ENCODE data around the gene DLG3. TPM values are rescaled to one million over a fixed set of nuclear protein-coding genes. Genes with fewer than 3 reads are reported as not detected.
A peak's percentile ranks its signal among the peaks of the same experiment; 100 is the strongest.

The DLG3 gene
- total RNA-seq, 1 experiment from 2014 or later = 71.2 TPM

DNA sequence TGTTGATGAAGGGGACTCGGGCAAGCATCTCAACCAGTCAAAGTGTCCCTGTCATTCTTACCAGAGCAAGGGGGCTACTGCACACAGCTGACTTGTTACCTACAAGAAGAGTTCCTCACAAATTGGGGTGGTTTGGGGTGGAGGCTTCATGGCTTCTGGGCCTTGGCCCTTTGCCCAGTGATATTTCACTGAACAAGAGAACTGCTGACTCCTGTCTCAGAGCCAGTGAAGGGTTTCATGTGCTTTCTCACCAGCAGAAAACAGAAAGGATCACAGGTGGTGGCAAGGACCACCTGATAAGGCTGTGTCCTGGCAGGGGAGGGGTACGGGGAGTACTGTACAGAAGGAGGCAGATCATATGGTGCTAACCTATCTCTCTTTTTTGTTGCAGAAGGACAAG is 53.5 kb downstream of the DLG3 start:
- Histone ChIP-seq H4K8ac (replicated peaks; ENCODE audit: insufficient read length, low read depth, low read length) (no peak overlapping the region), H3T11ph (ENCODE audit: low read length) (no peak overlapping the region), H2AFZ (ENCODE audit: low read length) (no peak overlapping the region), H3K23ac (ENCODE audit: insufficient read length, low read depth, low read length) (no peak overlapping the region), H2BK15ac (ENCODE audit: low read depth, low read length) (no peak overlapping the region), H3K56ac (ENCODE audit: insufficient read length, low read depth, low read length) (no peak overlapping the region), H2BK12ac (ENCODE audit: insufficient read length, low read depth, low read length) (no peak overlapping the region), H3K23me2 (ENCODE audit: insufficient read length, low read depth, low read length, poor library complexity, severe bottlenecking) (no peaks in the 10 kb centered on the region), H3K14ac (ENCODE audit: insufficient read depth, low read length) (no peak overlapping the region), H3K9me3 (ENCODE audit: control insufficient read depth, low read depth, low read length) (peaks cover 46% of the 10 kb centered on the region), H4K20me1 (ENCODE audit: control insufficient read depth, insufficient read depth, insufficient read length) (no peaks in the 10 kb centered on the region), H3K27me3 (ENCODE audit: insufficient read depth, low read length) (no peaks in the 10 kb centered on the region), H2BK120ac (ENCODE audit: low read depth, low read length, poor library complexity, severe bottlenecking) (no peak overlapping the region), H3K9ac (ENCODE audit: extremely low read depth, insufficient read length, low read length) (no peak overlapping the region), H3K18ac (ENCODE audit: insufficient read length, low read depth, low read length) (no peak overlapping the region), H2AK5ac (ENCODE audit: insufficient read length, low read length) (no peak overlapping the region), H2BK5ac (ENCODE audit: insufficient read length, low read length) (no peak overlapping the region), H4K5ac (ENCODE audit: insufficient read length, low read depth, low read length) (no peak overlapping the region), H3K79me2 (ENCODE audit: insufficient read depth, low read length) (no peaks in the 10 kb centered on the region), H3K27ac (ENCODE audit: insufficient read length, low read depth, low read length) (no peak overlapping the region), H3K79me1 (ENCODE audit: insufficient read depth, low read depth, low read length, poor library complexity, severe bottlenecking) (no peaks in the 10 kb centered on the region), H2BK20ac (ENCODE audit: low read depth, low read length, poor library complexity, severe bottlenecking) (no peak overlapping the region), H3K4ac (ENCODE audit: low read depth, low read length) (no peak overlapping the region), H3K4me1 (ENCODE audit: insufficient read depth, low read length) (no peaks in the 10 kb centered on the region), H3K4me2 (ENCODE audit: insufficient read depth, insufficient read length, low read length) (no peak overlapping the region), H4K91ac (ENCODE audit: insufficient read length, low read depth, low read length) (no peak overlapping the region)
- no peak for DNase-seq
- TF ChIP-seq, protein P1, sequence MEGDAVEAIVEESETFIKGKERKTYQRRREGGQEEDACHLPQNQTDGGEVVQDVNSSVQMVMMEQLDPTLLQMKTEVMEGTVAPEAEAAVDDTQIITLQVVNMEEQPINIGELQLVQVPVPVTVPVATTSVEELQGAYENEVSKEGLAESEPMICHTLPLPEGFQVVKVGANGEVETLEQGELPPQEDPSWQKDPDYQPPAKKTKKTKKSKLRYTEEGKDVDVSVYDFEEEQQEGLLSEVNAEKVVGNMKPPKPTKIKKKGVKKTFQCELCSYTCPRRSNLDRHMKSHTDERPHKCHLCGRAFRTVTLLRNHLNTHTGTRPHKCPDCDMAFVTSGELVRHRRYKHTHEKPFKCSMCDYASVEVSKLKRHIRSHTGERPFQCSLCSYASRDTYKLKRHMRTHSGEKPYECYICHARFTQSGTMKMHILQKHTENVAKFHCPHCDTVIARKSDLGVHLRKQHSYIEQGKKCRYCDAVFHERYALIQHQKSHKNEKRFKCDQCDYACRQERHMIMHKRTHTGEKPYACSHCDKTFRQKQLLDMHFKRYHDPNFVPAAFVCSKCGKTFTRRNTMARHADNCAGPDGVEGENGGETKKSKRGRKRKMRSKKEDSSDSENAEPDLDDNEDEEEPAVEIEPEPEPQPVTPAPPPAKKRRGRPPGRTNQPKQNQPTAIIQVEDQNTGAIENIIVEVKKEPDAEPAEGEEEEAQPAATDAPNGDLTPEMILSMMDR (conservative IDR thresholded peaks at IDR 0.05) = no peak
- H3K27me3 Mint-ChIP-seq (ENCODE audit: low read depth) = no peaks in the 10 kb centered on the region
- H3K4me1 Mint-ChIP-seq = no peaks in the 10 kb centered on the region; a peak in 1 of 4 replicates
- WGBS (ENCODE audit: extremely low coverage, insufficient read length, low lambda C conversion rate) = no CpG with 5 or more reads among the region's 2 CpGs
- H3K9me3 Mint-ChIP-seq = peaks cover 73 to 76% of the 10 kb centered on the region in 2 experiments
- no peak overlapping the region for H3K4me3 Mint-ChIP-seq
- H3K36me3 Mint-ChIP-seq (ENCODE audit: insufficient read depth in 1 of 3, low read depth in 3 of 3) = peaks cover 63 to 95% (median 87%) of the 10 kb centered on the region in 3 experiments
- H3K27ac Mint-ChIP-seq = peak overlapping the region in 1 of 3 experiments; percentile 82; a peak in 1 of 7 replicates

Measured in H9 (cell line).